Smooth muscle cell (in vitro differentiated cells): ENCODE measurements around the gene ARID1B. TPM values are rescaled to one million over a fixed set of nuclear protein-coding genes. Genes with fewer than 3 reads are reported as not detected.

ENCODE experiments used
- DNase-seq: peaks from one replicate; lab custom pipeline; 2025; ENCODE audit not compliant: unreplicated experiment; lab: John Stamatoyannopoulos, UW
- H2AFZ ChIP-seq: fragments of 200-600 bp; sonication (generic); 2 replicates; pipeline ENCODE4 v1.6.0; 2016; ENCODE audit warnings: antibody characterized with exemption, low read depth, mild to moderate bottlenecking
- H3F3A ChIP-seq: fragments of 200-600 bp; sonication (generic); 2 replicates; pipeline ENCODE4 v1.6.0; 2017; ENCODE audit warnings: antibody characterized with exemption, low read depth
- H3K27ac ChIP-seq: fragments of 200-600 bp; sonication (generic); 2 replicates; pipeline ENCODE4 v1.5.1; 2016; ENCODE audit warnings: low read depth, mild to moderate bottlenecking
- H3K27me3 ChIP-seq: fragments of 200-600 bp; sonication (generic); 2 replicates; pipeline ENCODE4 v1.6.1; 2016; ENCODE audit warnings: low read depth, mild to moderate bottlenecking
- H3K36me3 ChIP-seq: fragments of 200-600 bp; sonication (generic); 2 replicates; pipeline ENCODE4 v1.5.1; 2016; ENCODE audit warnings: low read depth
- H3K4me1 ChIP-seq: fragments of 200-600 bp; sonication (generic); 2 replicates; pipeline ENCODE4 v1.5.1; 2016; ENCODE audit warnings: low read depth
- H3K4me2 ChIP-seq: fragments of 200-600 bp; sonication (generic); 2 replicates; pipeline ENCODE4 v1.6.0; 2016; ENCODE audit warnings: mild to moderate bottlenecking
- H3K4me3 ChIP-seq: fragments of 200-600 bp; sonication (generic); 2 replicates; pipeline ENCODE4 v1.5.1; 2016; ENCODE audit warnings: mild to moderate bottlenecking
- H3K79me2 ChIP-seq: fragments of 200-600 bp; sonication (generic); 2 replicates; pipeline ENCODE4 v1.6.0; 2016; ENCODE audit warnings: low read depth, mild to moderate bottlenecking
- H3K9ac ChIP-seq: fragments of 200-600 bp; sonication (generic); 2 replicates; pipeline ENCODE4 v1.6.0; 2016; ENCODE audit warnings: low read depth
- H3K9me3 ChIP-seq: fragments of 200-600 bp; sonication (generic); replicated peaks from 2 replicates; pipeline ENCODE4 v1.5.1; 2016; ENCODE audit warnings: low read depth
- H4K20me1 ChIP-seq: fragments of 200-600 bp; sonication (generic); 2 replicates; pipeline ENCODE4 v1.6.0; 2016; ENCODE audit warnings: low read depth
- WGBS: methylation state at CpG from one replicate; pipeline ENCODE4 v1.1.7; 2016; ENCODE audit warnings: low lambda C conversion rate; 5-methylcytosine and 5-hydroxymethylcytosine counted together
- polyA plus RNA-seq: library from polyadenylated mRNA; unstranded; fragments of >200 nt; fragmentation: Nextera tagmentation; extraction: Ambion mirVana; gene quantifications from 2 replicates; pipeline ENCODE4 v1.2.1, GENCODE V29; 2016
- total RNA-seq: library from RNA; depleted of rRNA; stranded (reverse); fragments of >200 nt; gene quantifications from 2 replicates; pipeline ENCODE4 v1.2.3, GENCODE V29; 2014
- TF ChIP-seq, protein P1 (sequence below): fragments of 200-600 bp; sonication (generic); IDR thresholded peaks from 2 replicates; pipeline ENCODE4 v1.5.1; 2017; ENCODE audit warnings: borderline replicate concordance, mild to moderate bottlenecking, antibody characterized with exemption; ENCODE audit not compliant: insufficient read depth, poor library complexity, severe bottlenecking

The ARID1B gene
- total and polyA plus RNA-seq, 2 experiments from 2014 or later, result 30.1 to 65.4 TPM

DNA sequence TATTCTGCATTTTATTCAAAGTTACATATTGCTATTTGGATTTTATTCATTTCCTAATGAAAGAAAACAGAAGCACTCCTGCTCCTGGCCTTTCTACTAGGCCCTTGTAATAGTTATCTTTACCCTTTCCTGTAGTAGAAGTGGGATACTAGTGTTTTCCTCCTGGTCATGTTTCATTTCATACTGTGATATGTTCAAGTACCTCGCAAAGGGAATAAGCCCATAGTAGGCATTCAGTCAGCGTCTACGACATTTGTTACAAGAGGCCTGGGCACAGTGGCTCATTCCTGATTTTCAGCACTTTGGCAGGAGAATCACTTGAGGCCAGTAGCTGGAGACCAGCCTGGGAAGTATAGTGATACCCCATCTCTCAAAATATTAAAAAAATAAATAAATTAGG is 154.1 kb downstream of the ARID1B start:
- Histone ChIP-seq H3K4me3 (no peak overlapping the region), H3K4me2 (no peak overlapping the region), H3K27ac (no peak overlapping the region), H3K36me3 (no peaks in the 10 kb centered on the region), H2AFZ (no peak overlapping the region), H4K20me1 (peaks cover 94% of the 10 kb centered on the region), H3K27me3 (no peaks in the 10 kb centered on the region), H3K4me1 (peaks cover 11% of the 10 kb centered on the region), H3K9ac (no peak overlapping the region), H3F3A (no peaks in the 10 kb centered on the region), H3K79me2 (peaks cover 96% of the 10 kb centered on the region), H3K9me3 (no peaks in the 10 kb centered on the region)
- WGBS, result 93% methylated on average over 3 of the region's 3 CpGs
- TF ChIP-seq, protein P1, sequence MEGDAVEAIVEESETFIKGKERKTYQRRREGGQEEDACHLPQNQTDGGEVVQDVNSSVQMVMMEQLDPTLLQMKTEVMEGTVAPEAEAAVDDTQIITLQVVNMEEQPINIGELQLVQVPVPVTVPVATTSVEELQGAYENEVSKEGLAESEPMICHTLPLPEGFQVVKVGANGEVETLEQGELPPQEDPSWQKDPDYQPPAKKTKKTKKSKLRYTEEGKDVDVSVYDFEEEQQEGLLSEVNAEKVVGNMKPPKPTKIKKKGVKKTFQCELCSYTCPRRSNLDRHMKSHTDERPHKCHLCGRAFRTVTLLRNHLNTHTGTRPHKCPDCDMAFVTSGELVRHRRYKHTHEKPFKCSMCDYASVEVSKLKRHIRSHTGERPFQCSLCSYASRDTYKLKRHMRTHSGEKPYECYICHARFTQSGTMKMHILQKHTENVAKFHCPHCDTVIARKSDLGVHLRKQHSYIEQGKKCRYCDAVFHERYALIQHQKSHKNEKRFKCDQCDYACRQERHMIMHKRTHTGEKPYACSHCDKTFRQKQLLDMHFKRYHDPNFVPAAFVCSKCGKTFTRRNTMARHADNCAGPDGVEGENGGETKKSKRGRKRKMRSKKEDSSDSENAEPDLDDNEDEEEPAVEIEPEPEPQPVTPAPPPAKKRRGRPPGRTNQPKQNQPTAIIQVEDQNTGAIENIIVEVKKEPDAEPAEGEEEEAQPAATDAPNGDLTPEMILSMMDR, result no peak
- no peak for DNase-seq

DNA sequence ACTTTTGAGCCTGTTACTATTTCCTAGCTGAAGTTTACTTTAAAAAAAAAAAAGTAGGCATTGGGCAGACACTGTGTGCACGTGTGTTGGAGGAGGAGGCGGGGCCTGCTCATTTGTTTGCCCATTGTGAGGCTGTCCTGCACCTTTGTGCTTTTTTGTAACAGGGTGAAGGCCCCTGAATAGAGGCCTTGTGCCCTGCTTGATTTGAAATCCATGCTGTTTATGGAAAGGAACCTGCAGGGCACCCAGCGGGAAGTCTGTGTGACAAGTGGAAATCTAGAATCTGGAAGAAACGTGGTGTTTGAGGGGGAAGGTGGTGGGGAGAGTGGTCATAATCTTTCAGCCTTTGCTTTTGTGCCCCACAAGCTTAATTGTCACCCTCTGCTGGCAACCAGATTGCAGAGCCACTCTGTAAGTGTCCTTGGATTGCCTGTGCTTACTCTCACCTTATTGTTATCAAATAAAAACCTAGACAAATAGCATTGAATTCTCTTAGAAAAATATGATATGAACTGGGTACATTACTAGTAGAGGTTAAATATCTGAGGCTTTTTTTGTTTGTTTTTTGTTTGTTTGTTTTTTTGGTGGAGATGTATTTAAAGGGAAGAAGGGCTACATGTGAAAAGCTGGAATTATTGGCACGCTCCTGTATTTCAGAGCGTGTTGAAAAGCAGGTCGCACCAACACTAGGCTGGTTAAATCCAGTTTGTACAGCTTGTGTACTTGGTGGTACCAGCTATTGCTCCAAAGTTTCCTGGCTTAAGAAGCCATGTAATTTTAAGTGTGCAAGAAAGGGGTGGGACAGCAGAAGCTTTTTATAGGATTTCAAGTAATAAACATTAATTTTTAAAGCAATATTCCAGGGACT is 156.3 kb downstream of the ARID1B start:
- Histone ChIP-seq H3K4me3 (no peak overlapping the region), H3K27me3 (no peaks in the 10 kb centered on the region), H3K4me2 (peak overlapping the region; percentile 17), H3K27ac (peak overlapping the region; percentile 5), H4K20me1 (peaks cover 94% of the 10 kb centered on the region), H2AFZ (no peak overlapping the region), H3K9me3 (no peaks in the 10 kb centered on the region), H3F3A (peaks cover 4% of the 10 kb centered on the region), H3K9ac (no peak overlapping the region), H3K4me1 (peaks cover 15% of the 10 kb centered on the region), H3K79me2 (peaks cover 96% of the 10 kb centered on the region), H3K36me3 (no peaks in the 10 kb centered on the region)
- TF ChIP-seq, protein P1, result no peak
- 75% methylated on average over 7 of the region's 7 CpGs for WGBS
- no peak for DNase-seq

DNA sequence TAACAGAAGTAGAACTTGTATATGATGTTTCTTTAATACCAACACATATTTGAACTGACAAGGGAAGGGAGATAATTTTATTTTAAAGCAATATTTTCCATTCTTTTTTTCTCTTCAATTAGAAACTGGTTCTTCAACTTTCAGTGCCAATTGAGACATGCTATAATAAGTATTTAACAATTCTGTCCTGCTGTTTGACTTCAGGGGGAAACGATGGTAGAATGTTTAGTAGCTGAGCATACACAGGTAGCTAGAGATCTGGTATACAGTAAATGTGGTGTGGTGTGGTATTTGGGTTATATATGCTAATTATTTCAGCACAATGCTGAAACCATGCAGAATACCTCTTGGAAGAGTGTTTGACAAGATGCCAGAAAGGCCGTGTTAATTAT is 156.9 kb downstream of the ARID1B start:
- H3K4me1 ChIP-seq, result peaks cover 15% of the 10 kb centered on the region
- no peak for DNase-seq
- peaks cover 96% of the 10 kb centered on the region for H3K79me2 ChIP-seq
- H3F3A ChIP-seq, result peaks cover 4% of the 10 kb centered on the region
- TF ChIP-seq, protein P1, result no peak
- H3K4me2 ChIP-seq, result peak overlapping the region; percentile 17
- peaks cover 94% of the 10 kb centered on the region for H4K20me1 ChIP-seq
- no peaks in the 10 kb centered on the region for H3K36me3 ChIP-seq
- 82% methylated on average over 2 of the region's 2 CpGs for WGBS
- H3K9me3 ChIP-seq, result no peaks in the 10 kb centered on the region
- no peaks in the 10 kb centered on the region for H3K27me3 ChIP-seq
- no peak overlapping the region for H3K4me3 ChIP-seq
- no peak overlapping the region for H3K9ac ChIP-seq
- no peak overlapping the region for H2AFZ ChIP-seq
- peak overlapping the region; percentile 5 for H3K27ac ChIP-seq
